GM12873 (cell line): Measurements from ENCODE around the gene C17orf58.

Source experiments
- CTCF ChIP-seq: IDR thresholded peaks from 2 replicates; pipeline ENCODE4 v1.5.1; 2012; ENCODE audit warnings: low read depth, mild to moderate bottlenecking, moderate library complexity, low read length, control low read depth; ENCODE audit not compliant: insufficient read depth; ENCODE audit errors: missing control alignments

The C17orf58 gene

GRCh38 chr17:68013385-68013784 is 17.1 kb upstream of the C17orf58 start:
- TF ChIP-seq CTCF, result no peak

- peak; percentile 86 for TF ChIP-seq CTCF
Observed at GRCh38 chr17:68011199-68011665, 15.0 kb upstream of the C17orf58 start.

GRCh38 chr17:68006797-68007196 is 10.5 kb upstream of the C17orf58 start:
- TF ChIP-seq CTCF, result no peak

GRCh38 chr17:68004201-68004600 is 7.9 kb upstream of the C17orf58 start:
- no peak for TF ChIP-seq CTCF

GRCh38 chr17:67999291-67999911 is 3.1 kb upstream of the C17orf58 start:
- no peak for TF ChIP-seq CTCF

- TF ChIP-seq CTCF, result no peak
Observed at GRCh38 chr17:67998466-67998865, 2.2 kb upstream of the C17orf58 start.

- no peak for TF ChIP-seq CTCF
Observed at GRCh38 chr17:67995570-67996263, 552 bp downstream of the C17orf58 start.
